HEK293 (cell line): ENCODE results near the gene RPS6KC1.

Experiments
- CTCF ChIA-PET: fragments of 350-600 bp; formaldehyde crosslinking; extraction: SDS; loops from one replicate; lab custom pipeline; 2021; ENCODE audit warnings: antibody characterized with exemption; lab: Yijun Ruan, JAX
- POLR2A ChIA-PET: fragments of 300-600 bp; formaldehyde crosslinking; extraction: SDS; loops from one replicate; lab custom pipeline; 2020; ENCODE audit warnings: antibody characterized with exemption, inconsistent platforms; lab: Yijun Ruan, JAX
- H3K27ac ChIP-seq: fragments of 200-500 bp; sonication (Bioruptor generic); 2 replicates; pipeline ENCODE4 v1.5.1; 2014; ENCODE audit warnings: low read depth, low read length, control low read depth, inconsistent platforms; ENCODE audit errors: extremely low read depth
- H3K36me3 ChIP-seq, 2 experiments: fragments of 200-500 bp in 1 of 2; sonication (Bioruptor generic) in 1 of 2; 1 replicate in 1 of 2; 2 replicates in 1 of 2; pipeline ENCODE4 v1.5.1; 2014 to 2017; ENCODE audit warnings: inconsistent platforms in 2 of 2, low read length in 2 of 2; ENCODE audit not compliant: control insufficient read depth in 2 of 2, insufficient read depth in 1 of 2
- H3K4me1 ChIP-seq: fragments of 200-500 bp; sonication (Bioruptor generic); 2 replicates; pipeline ENCODE4 v1.5.1; 2014; ENCODE audit warnings: mild to moderate bottlenecking, low read length, inconsistent platforms; ENCODE audit not compliant: control insufficient read depth, insufficient read depth
- H3K4me3 ChIP-seq: 2 replicates; pipeline ENCODE4 v1.5.1; 2011; ENCODE audit warnings: low read depth, mild to moderate bottlenecking, control low read depth, low read length, moderate library complexity
- H3K9me3 ChIP-seq: fragments of 200-500 bp; sonication (Bioruptor generic); 2 replicates; pipeline ENCODE4 v1.5.1; 2014; ENCODE audit warnings: low read depth, low read length, inconsistent platforms; ENCODE audit not compliant: control insufficient read depth, insufficient read depth
- ELK4 ChIP-seq: IDR thresholded peaks from 2 replicates; pipeline ENCODE4 v1.6.1; 2011; ENCODE audit warnings: mild to moderate bottlenecking, low read depth, low read length, borderline replicate concordance
- PRDM6 ChIP-seq: fragments of 450-650 bp; formaldehyde crosslinking; IDR thresholded peaks from 2 replicates; pipeline ENCODE4 v1.5.1; 2017; ENCODE audit warnings: missing biosample characterization, missing genetic modification characterization
- SP3 ChIP-seq: fragments of 450-650 bp; formaldehyde crosslinking; IDR thresholded peaks from 2 replicates; pipeline ENCODE4 v1.5.1; 2016; ENCODE audit warnings: missing biosample characterization, missing genetic modification characterization
- SP7 ChIP-seq: fragments of 450-650 bp; formaldehyde crosslinking; IDR thresholded peaks from 2 replicates; pipeline ENCODE4 v1.5.1; 2016; ENCODE audit warnings: missing biosample characterization, missing genetic modification characterization
- WT1 ChIP-seq: fragments of 450-650 bp; formaldehyde crosslinking; IDR thresholded peaks from 2 replicates; pipeline ENCODE4 v1.5.1; 2016; ENCODE audit warnings: missing biosample characterization, missing genetic modification characterization
- ZBTB20 ChIP-seq: fragments of 450-650 bp; formaldehyde crosslinking; IDR thresholded peaks from 2 replicates; pipeline ENCODE4 v1.5.1; 2016; ENCODE audit warnings: missing biosample characterization, missing genetic modification characterization
- ZNF221 ChIP-seq: fragments of 450-650 bp; formaldehyde crosslinking; IDR thresholded peaks from 2 replicates; pipeline ENCODE4 v1.5.1; 2017; ENCODE audit warnings: missing biosample characterization, missing genetic modification characterization, borderline replicate concordance
- ZNF311 ChIP-seq: fragments of 450-650 bp; formaldehyde crosslinking; IDR thresholded peaks from 2 replicates; pipeline ENCODE4 v1.5.1; 2017; ENCODE audit warnings: missing biosample characterization, missing genetic modification characterization, borderline replicate concordance
- ZNF324 ChIP-seq: fragments of 450-650 bp; formaldehyde crosslinking; IDR thresholded peaks from 2 replicates; pipeline ENCODE4 v1.5.1; 2016; ENCODE audit warnings: missing biosample characterization, missing genetic modification characterization
- ZNF416 ChIP-seq: fragments of 450-650 bp; formaldehyde crosslinking; IDR thresholded peaks from 2 replicates; pipeline ENCODE4 v1.5.1; 2016; ENCODE audit warnings: missing biosample characterization, missing genetic modification characterization
- ZNF433 ChIP-seq: fragments of 450-650 bp; formaldehyde crosslinking; IDR thresholded peaks from 2 replicates; pipeline ENCODE4 v1.5.1; 2016; ENCODE audit warnings: missing biosample characterization, missing genetic modification characterization, low read depth
- ZNF501 ChIP-seq: fragments of 450-650 bp; formaldehyde crosslinking; IDR thresholded peaks from 2 replicates; pipeline ENCODE4 v1.5.1; 2016; ENCODE audit warnings: missing biosample characterization, missing genetic modification characterization
- ZNF560 ChIP-seq: fragments of 450-650 bp; formaldehyde crosslinking; IDR thresholded peaks from 2 replicates; pipeline ENCODE4 v1.5.1; 2017; ENCODE audit warnings: missing biosample characterization, missing genetic modification characterization, borderline replicate concordance
- ZNF639 ChIP-seq: fragments of 450-650 bp; formaldehyde crosslinking; IDR thresholded peaks from 2 replicates; pipeline ENCODE4 v1.5.1; 2016; ENCODE audit warnings: missing biosample characterization, missing genetic modification characterization
- TF ChIP-seq, protein P1 (sequence below): fragments of 450-650 bp; formaldehyde crosslinking; IDR thresholded peaks from 2 replicates; pipeline ENCODE4 v1.5.1; 2016; ENCODE audit warnings: missing biosample characterization, missing genetic modification characterization, low read depth
- TF ChIP-seq, protein P2 (sequence below): fragments of 450-650 bp; formaldehyde crosslinking; IDR thresholded peaks from 2 replicates; pipeline ENCODE4 v1.5.1; 2016; ENCODE audit warnings: missing biosample characterization, missing genetic modification characterization
- TF ChIP-seq, protein P3 (sequence below): fragments of 450-650 bp; formaldehyde crosslinking; IDR thresholded peaks from 2 replicates; pipeline ENCODE4 v1.5.1; 2016; ENCODE audit warnings: missing biosample characterization, missing genetic modification characterization
- TF ChIP-seq, protein P4 (sequence below): fragments of 450-650 bp; formaldehyde crosslinking; IDR thresholded peaks from 2 replicates; pipeline ENCODE4 v1.5.1; 2017; ENCODE audit warnings: missing biosample characterization, missing genetic modification characterization
- TF ChIP-seq, protein P5 (sequence below): fragments of 450-650 bp; formaldehyde crosslinking; IDR thresholded peaks from 2 replicates; pipeline ENCODE4 v1.5.0; 2017; ENCODE audit warnings: missing biosample characterization, missing genetic modification characterization, borderline replicate concordance

Gene RPS6KC1

DNA sequence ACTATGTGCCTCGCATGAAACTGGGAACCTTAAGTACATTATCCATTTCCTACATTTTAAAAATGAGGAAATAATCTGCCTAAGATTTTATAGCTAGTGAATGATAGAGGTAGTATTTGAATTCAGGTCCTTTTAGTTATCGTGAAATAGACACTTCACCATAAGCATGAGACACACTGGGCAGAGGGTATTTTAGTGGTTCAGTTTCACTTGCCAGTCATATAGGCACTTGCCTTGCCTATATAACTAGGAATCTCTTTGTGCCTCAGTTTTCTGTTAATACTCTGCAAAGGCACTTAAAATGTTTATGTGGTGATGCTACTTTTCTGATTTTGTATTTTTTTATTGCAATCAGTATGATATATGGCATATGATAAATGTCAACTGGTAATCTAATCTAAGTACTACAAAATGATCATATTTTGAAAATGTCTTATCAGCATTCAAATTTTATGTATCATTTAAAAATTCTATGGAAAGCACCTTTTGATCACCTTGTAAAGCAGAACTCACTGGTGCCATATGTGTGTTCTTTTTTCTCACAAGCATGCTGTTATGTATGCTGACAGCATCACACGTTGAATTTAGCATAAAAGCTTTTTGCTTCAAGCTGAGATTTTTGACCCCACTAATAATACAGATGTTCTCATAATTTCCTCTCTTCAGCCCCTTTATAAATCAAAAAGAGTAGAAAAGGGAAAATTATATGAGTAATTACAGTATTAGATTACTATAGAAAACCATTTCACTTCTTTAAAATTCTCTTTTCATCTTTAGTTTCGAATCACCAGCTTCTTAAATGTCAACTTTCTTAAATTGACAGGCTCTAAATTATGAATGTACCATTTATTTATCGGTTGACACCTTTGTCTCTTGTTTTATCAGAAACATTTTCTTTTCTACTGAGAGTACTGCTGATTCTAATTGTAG, 52.6 kb downstream of the RPS6KC1 start:
- H3K4me1 ChIP-seq, result no peaks in the 10 kb centered on the region
- ChIA-PET CTCF (interaction anchor here (1.2 kb wide), 1 partner anchor 8 kb away, joined by 3 read pairs; no protein-coding TSS in a partner anchor), POLR2A (interaction anchor here (0.6 kb wide), 1 partner anchor 1003 kb away, joined by 3 read pairs; no protein-coding TSS in a partner anchor)
- no peaks in the 10 kb centered on the region for H3K9me3 ChIP-seq
- peaks cover 3% of the 10 kb centered on the region in 2 experiments; a peak in 2 of 3 replicates for H3K36me3 ChIP-seq
- no peak overlapping the region for H3K4me3 ChIP-seq
- TF ChIP-seq, protein P1, sequence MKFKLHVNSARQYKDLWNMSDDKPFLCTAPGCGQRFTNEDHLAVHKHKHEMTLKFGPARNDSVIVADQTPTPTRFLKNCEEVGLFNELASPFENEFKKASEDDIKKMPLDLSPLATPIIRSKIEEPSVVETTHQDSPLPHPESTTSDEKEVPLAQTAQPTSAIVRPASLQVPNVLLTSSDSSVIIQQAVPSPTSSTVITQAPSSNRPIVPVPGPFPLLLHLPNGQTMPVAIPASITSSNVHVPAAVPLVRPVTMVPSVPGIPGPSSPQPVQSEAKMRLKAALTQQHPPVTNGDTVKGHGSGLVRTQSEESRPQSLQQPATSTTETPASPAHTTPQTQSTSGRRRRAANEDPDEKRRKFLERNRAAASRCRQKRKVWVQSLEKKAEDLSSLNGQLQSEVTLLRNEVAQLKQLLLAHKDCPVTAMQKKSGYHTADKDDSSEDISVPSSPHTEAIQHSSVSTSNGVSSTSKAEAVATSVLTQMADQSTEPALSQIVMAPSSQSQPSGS (tag by site-specific recombination), result no peak
- TF ChIP-seq ZBTB20 (tag by site-specific recombination) (no peak), PRDM6 (0 out of 2 replicates have a peak, but pooled peaks have one; percentile 29), ZNF433 (tag by site-specific recombination) (no peak)
- no peak overlapping the region for H3K27ac ChIP-seq

DNA sequence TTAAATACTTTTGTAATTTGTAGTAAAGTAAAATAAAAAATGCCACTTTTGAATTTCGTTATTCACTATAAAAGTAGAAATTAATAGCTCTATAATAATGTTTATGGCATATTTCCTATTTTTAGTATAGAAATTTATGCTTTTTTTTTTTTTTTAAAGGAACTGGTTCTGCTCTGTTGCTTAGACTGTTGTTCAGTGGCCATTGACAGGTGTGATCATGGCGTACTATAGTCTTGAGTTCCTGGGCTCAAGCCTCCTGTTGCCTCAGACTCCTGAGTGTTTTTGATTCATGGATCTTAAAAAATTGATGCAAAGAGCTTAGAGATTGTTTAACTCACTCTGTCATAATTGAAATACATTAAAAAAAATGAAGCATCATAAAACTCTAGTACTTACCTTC, 53.6 kb downstream of the RPS6KC1 start:
- Histone ChIP-seq H3K27ac (no peak overlapping the region), H3K4me3 (no peak overlapping the region), H3K4me1 (no peaks in the 10 kb centered on the region), H3K36me3 (peaks cover 3% of the 10 kb centered on the region in 2 experiments; a peak in 2 of 3 replicates), H3K9me3 (no peaks in the 10 kb centered on the region)
- CTCF ChIA-PET, result no interaction called here
- POLR2A ChIA-PET, result no interaction called here
- TF ChIP-seq ZNF560 (tag by site-specific recombination), result no peak
- TF ChIP-seq, protein P2, sequence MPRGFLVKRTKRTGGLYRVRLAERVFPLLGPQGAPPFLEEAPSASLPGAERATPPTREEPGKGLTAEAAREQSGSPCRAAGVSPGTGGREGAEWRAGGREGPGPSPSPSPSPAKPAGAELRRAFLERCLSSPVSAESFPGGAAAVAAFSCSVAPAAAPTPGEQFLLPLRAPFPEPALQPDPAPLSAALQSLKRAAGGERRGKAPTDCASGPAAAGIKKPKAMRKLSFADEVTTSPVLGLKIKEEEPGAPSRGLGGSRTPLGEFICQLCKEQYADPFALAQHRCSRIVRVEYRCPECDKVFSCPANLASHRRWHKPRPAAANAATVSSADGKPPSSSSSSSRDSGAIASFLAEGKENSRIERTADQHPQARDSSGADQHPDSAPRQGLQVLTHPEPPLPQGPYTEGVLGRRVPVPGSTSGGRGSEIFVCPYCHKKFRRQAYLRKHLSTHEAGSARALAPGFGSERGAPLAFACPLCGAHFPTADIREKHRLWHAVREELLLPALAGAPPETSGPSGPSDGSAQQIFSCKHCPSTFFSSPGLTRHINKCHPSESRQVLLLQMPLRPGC (tag by site-specific recombination), result no peak
- no peak for TF ChIP-seq SP3 (tag by site-specific recombination)
- no peak for TF ChIP-seq SP7 (tag by site-specific recombination)
- TF ChIP-seq, protein P3, sequence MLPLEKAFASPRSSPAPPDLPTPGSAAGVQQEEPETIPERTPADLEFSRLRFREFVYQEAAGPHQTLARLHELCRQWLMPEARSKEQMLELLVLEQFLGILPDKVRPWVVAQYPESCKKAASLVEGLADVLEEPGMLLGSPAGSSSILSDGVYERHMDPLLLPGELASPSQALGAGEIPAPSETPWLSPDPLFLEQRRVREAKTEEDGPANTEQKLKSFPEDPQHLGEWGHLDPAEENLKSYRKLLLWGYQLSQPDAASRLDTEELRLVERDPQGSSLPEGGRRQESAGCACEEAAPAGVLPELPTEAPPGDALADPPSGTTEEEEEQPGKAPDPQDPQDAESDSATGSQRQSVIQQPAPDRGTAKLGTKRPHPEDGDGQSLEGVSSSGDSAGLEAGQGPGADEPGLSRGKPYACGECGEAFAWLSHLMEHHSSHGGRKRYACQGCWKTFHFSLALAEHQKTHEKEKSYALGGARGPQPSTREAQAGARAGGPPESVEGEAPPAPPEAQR, result no peak
- no peak for TF ChIP-seq WT1 (tag by site-specific recombination)
- no peak for TF ChIP-seq ZNF311 (tag by site-specific recombination)
- TF ChIP-seq, protein P4, sequence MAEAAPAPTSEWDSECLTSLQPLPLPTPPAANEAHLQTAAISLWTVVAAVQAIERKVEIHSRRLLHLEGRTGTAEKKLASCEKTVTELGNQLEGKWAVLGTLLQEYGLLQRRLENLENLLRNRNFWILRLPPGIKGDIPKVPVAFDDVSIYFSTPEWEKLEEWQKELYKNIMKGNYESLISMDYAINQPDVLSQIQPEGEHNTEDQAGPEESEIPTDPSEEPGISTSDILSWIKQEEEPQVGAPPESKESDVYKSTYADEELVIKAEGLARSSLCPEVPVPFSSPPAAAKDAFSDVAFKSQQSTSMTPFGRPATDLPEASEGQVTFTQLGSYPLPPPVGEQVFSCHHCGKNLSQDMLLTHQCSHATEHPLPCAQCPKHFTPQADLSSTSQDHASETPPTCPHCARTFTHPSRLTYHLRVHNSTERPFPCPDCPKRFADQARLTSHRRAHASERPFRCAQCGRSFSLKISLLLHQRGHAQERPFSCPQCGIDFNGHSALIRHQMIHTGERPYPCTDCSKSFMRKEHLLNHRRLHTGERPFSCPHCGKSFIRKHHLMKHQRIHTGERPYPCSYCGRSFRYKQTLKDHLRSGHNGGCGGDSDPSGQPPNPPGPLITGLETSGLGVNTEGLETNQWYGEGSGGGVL (tag by site-specific recombination), result no peak
- TF ChIP-seq ZNF221, result no peak
- TF ChIP-seq ZNF639 (tag by site-specific recombination), result no peak
- no peak for TF ChIP-seq ZNF324 (tag by site-specific recombination)
- no peak for TF ChIP-seq ZNF501
- TF ChIP-seq, protein P5, sequence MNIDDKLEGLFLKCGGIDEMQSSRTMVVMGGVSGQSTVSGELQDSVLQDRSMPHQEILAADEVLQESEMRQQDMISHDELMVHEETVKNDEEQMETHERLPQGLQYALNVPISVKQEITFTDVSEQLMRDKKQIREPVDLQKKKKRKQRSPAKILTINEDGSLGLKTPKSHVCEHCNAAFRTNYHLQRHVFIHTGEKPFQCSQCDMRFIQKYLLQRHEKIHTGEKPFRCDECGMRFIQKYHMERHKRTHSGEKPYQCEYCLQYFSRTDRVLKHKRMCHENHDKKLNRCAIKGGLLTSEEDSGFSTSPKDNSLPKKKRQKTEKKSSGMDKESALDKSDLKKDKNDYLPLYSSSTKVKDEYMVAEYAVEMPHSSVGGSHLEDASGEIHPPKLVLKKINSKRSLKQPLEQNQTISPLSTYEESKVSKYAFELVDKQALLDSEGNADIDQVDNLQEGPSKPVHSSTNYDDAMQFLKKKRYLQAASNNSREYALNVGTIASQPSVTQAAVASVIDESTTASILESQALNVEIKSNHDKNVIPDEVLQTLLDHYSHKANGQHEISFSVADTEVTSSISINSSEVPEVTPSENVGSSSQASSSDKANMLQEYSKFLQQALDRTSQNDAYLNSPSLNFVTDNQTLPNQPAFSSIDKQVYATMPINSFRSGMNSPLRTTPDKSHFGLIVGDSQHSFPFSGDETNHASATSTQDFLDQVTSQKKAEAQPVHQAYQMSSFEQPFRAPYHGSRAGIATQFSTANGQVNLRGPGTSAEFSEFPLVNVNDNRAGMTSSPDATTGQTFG, result no peak
- TF ChIP-seq ELK4, result no peak
- no peak for TF ChIP-seq ZNF416 (tag by site-specific recombination)
